MCF 10A (cell line): ENCODE data around the gene NCK2. TPM values are rescaled to one million over a fixed set of nuclear protein-coding genes. Genes with fewer than 3 reads are reported as not detected.

Experiments used
- BruUV-seq: library from RNA; stranded (reverse); fragments of 400-500 nt; replicated peaks from 2 replicates; lab custom pipeline; 2021; lab: Mats Ljungman, UMichigan
- CTCF ChIA-PET: fragments of 300-600 bp; sonication (Branson Sonifier 250); formaldehyde crosslinking; extraction: SDS; loops from one replicate; lab custom pipeline; 2021; ENCODE audit warnings: antibody characterized with exemption, inconsistent platforms; lab: Yijun Ruan, JAX
- POLR2A ChIA-PET: fragments of 300-600, 350-650 bp; sonication (Branson Sonifier 250); formaldehyde crosslinking; extraction: SDS; loops from one replicate; lab custom pipeline; 2020; ENCODE audit warnings: antibody characterized with exemption, inconsistent platforms; lab: Yijun Ruan, JAX
- DNase-seq: peaks from one replicate; pipeline ENCODE4 v3.0.0-alpha.2; 2018; ENCODE audit not compliant: unreplicated experiment
- H3K27ac Mint-ChIP-seq: one replicate; pipeline ENCODE4 v1.8.0; 2022; ENCODE audit warnings: mild to moderate bottlenecking, low read depth, mixed read lengths; ENCODE audit not compliant: unreplicated experiment
- H3K27me3 Mint-ChIP-seq: one replicate; pipeline ENCODE4 v1.8.0; 2022; ENCODE audit warnings: mixed read lengths; ENCODE audit not compliant: insufficient read depth, unreplicated experiment
- H3K36me3 Mint-ChIP-seq: one replicate; pipeline ENCODE4 v1.8.0; 2022; ENCODE audit warnings: mild to moderate bottlenecking, moderate library complexity, mixed read lengths; ENCODE audit not compliant: insufficient read depth, unreplicated experiment
- H3K4me1 Mint-ChIP-seq: one replicate; pipeline ENCODE4 v1.8.0; 2022; ENCODE audit warnings: mixed read lengths; ENCODE audit not compliant: insufficient read depth, unreplicated experiment
- H3K4me3 Mint-ChIP-seq: one replicate; pipeline ENCODE4 v1.8.0; 2022; ENCODE audit warnings: mild to moderate bottlenecking, moderate library complexity, mixed read lengths; ENCODE audit not compliant: unreplicated experiment
- H3K9me3 Mint-ChIP-seq: one replicate; pipeline ENCODE4 v1.8.0; 2022; ENCODE audit warnings: mixed read lengths; ENCODE audit not compliant: unreplicated experiment
- intact Hi-C: fragments of 100-400 bp; cut with micrococcal nuclease; formaldehyde crosslinking; loops from 2 replicates; pipeline ENCODE4 v1.14.1; 2022
- total RNA-seq: library from RNA; stranded (reverse); gene quantifications from 2 replicates; pipeline ENCODE4 v1.2.3, GENCODE V29; 2022
- TF ChIP-seq, protein P1 (sequence below): fragments of 200-600 bp; IDR thresholded peaks from one replicate; pipeline ENCODE4 v1.8.0; 2022; ENCODE audit warnings: antibody characterized with exemption, mild to moderate bottlenecking; ENCODE audit not compliant: unreplicated experiment

NCK2 gene
- total RNA-seq, 1 experiment from 2014 or later, result 36.5 TPM

DNA sequence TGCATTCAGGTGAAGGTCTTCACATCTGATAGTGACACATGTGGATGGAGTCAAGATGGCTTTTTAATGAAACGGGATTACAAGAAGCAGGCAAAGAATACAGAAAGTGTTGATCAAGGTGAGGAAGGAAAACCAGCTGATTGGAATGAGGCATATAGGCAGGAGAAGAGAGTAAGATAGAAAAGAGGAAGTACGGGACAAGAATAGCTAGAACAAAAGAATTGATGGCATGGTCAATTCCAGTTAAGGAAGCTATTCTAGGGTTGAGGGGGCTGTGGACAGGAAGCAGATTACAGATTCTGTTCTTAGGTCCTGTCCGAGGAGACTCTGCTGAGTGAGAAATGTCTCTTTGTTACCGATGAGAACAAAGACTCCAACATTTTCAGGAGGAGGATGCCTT is 13.2 kb upstream of the NCK2 start:
- peaks cover 17% of the 10 kb centered on the region for H3K9me3 Mint-ChIP-seq
- no peak overlapping the region for H3K27ac Mint-ChIP-seq
- H3K36me3 Mint-ChIP-seq, result peaks cover 5% of the 10 kb centered on the region
- intact Hi-C loops, result no loop called here
- ChIA-PET CTCF (interaction anchor here (0.8 kb wide), 1 partner anchor 155 kb away, joined by 3 read pairs; no protein-coding TSS in a partner anchor), POLR2A (interaction anchor here (1.5 kb wide), 1 partner anchor 13 kb away, joined by 5 read pairs; no protein-coding TSS in a partner anchor)
- peaks cover 30% of the 10 kb centered on the region for H3K4me1 Mint-ChIP-seq
- BruUV-seq, result no TSS peak
- H3K4me3 Mint-ChIP-seq, result no peak overlapping the region
- no peak for DNase-seq
- no peaks in the 10 kb centered on the region for H3K27me3 Mint-ChIP-seq
- TF ChIP-seq, protein P1, sequence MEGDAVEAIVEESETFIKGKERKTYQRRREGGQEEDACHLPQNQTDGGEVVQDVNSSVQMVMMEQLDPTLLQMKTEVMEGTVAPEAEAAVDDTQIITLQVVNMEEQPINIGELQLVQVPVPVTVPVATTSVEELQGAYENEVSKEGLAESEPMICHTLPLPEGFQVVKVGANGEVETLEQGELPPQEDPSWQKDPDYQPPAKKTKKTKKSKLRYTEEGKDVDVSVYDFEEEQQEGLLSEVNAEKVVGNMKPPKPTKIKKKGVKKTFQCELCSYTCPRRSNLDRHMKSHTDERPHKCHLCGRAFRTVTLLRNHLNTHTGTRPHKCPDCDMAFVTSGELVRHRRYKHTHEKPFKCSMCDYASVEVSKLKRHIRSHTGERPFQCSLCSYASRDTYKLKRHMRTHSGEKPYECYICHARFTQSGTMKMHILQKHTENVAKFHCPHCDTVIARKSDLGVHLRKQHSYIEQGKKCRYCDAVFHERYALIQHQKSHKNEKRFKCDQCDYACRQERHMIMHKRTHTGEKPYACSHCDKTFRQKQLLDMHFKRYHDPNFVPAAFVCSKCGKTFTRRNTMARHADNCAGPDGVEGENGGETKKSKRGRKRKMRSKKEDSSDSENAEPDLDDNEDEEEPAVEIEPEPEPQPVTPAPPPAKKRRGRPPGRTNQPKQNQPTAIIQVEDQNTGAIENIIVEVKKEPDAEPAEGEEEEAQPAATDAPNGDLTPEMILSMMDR, result no peak

DNA sequence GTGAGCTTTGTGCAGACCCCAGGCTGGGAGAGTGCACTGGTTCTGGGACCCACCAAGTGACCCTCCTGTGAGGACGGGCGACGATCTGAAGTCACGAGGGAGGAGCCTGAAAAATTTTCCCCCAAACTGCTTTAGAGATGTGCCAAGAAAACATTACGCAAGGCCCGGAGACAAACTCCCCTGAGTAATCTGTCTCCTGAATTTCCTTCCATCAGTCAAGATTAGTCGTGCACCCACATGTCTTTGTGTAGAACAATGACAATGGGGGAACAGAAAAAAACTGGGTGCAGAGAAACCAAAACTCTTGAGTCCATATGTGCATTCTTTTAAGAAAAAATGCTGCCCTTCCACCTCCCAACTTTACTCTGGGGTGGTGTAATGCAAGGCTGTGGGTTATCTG is 12.6 kb upstream of the NCK2 start:
- TF ChIP-seq, protein P1, result no peak
- H3K36me3 Mint-ChIP-seq, result peaks cover 5% of the 10 kb centered on the region
- intact Hi-C loops, result no loop called here
- no peaks in the 10 kb centered on the region for H3K27me3 Mint-ChIP-seq
- POLR2A ChIA-PET, result interaction anchor here (1.5 kb wide), 1 partner anchor 13 kb away, joined by 5 read pairs; no protein-coding TSS in a partner anchor
- CTCF ChIA-PET, result interaction anchor here (0.8 kb wide), 1 partner anchor 155 kb away, joined by 3 read pairs; no protein-coding TSS in a partner anchor
- H3K27ac Mint-ChIP-seq, result no peak overlapping the region
- BruUV-seq, result no TSS peak
- H3K4me3 Mint-ChIP-seq, result no peak overlapping the region
- H3K4me1 Mint-ChIP-seq, result peaks cover 30% of the 10 kb centered on the region
- peaks cover 11% of the 10 kb centered on the region for H3K9me3 Mint-ChIP-seq
- DNase-seq, result peak; percentile 53

DNA sequence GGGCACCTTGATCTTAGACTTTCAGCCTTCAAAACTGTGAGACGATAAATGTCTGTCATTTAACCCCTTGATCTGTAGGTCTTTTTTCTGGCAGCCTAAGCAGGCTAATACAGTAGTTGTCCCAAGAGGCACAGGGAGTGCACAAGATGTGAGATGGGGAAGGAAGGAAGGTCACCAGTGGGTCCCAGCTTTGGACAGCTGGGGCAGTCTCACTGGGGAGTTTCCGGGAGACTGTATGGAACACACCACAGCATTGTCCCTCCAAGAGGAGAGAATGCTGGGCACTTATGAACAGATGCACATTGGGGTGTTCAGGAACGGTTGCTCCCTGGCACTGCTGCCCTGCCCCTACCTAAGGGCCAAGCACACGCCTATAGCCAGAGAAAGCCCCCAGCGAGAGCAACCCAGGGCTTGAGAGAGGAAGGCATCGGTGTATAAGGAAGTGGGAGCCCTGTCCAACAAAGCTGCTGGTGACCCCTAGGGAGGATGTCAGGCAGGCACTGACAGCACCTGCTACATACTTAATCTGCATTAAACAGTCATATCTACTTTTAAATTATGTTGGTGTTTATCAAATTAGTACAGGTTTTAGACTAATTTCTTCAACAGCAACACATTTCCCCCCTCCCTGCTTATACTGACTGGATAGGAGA is 11.6 kb upstream of the NCK2 start:
- ChIA-PET POLR2A (no interaction called here), CTCF (interaction anchor here (0.7 kb wide), 1 partner anchor 156 kb away, joined by 4 read pairs; no protein-coding TSS in a partner anchor)
- no peaks in the 10 kb centered on the region for H3K27me3 Mint-ChIP-seq
- intact Hi-C loops, result no loop called here
- H3K4me1 Mint-ChIP-seq, result peaks cover 30% of the 10 kb centered on the region
- DNase-seq, result no peak
- TF ChIP-seq, protein P1, result no peak
- H3K27ac Mint-ChIP-seq, result no peak overlapping the region
- no peak overlapping the region for H3K4me3 Mint-ChIP-seq
- H3K9me3 Mint-ChIP-seq, result peaks cover 10% of the 10 kb centered on the region
- peaks cover 5% of the 10 kb centered on the region for H3K36me3 Mint-ChIP-seq
- BruUV-seq, result no TSS peak

DNA sequence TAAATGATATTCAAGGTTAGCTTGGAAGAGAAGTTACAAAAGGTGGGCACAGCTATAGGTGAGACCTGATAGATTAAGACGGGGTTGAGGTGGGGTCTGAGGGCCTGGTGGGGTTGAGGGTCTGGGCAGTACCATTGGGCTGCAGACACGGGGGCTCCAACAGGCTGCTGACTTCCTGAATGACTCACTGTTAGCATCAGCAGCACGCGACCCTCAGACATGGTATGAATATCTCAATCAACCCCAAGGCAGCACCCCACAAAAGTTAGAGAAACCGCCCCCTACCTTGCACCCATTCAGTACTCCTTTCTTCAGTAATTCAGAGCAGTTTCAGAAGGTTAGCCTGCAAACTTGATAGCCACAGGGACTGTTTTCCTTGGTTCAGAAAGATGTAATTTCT is 10.8 kb upstream of the NCK2 start:
- no peak overlapping the region for H3K4me3 Mint-ChIP-seq
- intact Hi-C loops, result no loop called here
- no peak overlapping the region for H3K27ac Mint-ChIP-seq
- H3K4me1 Mint-ChIP-seq, result peaks cover 30% of the 10 kb centered on the region
- ChIA-PET POLR2A (no interaction called here), CTCF (no interaction called here)
- BruUV-seq, result no TSS peak
- H3K27me3 Mint-ChIP-seq, result no peaks in the 10 kb centered on the region
- peaks cover 10% of the 10 kb centered on the region for H3K9me3 Mint-ChIP-seq
- peaks cover 5% of the 10 kb centered on the region for H3K36me3 Mint-ChIP-seq
- DNase-seq, result no peak
- TF ChIP-seq, protein P1, result no peak
